Small intestine (tissue), 7 donors: ENCODE results near the gene INTS13. TPM values are rescaled to one million over a fixed set of nuclear protein-coding genes. Genes with fewer than 3 reads are reported as not detected.
A peak's percentile ranks its signal among the peaks of the same experiment; 100 is the strongest.

Source experiments
- DNase-seq, 2 donors: peaks; one replicate each; pipeline versions ENCODE4 v3.0.0 to v3.0.0-alpha.2; 2013
- FAIRE-seq: peaks from 2 replicates; lab custom pipeline; 2012; peaks lifted over from hg19 to GRCh38; lab: Jason Lieb, UNC
- H3K27ac ChIP-seq, 3 donors: one replicate each; pipeline ENCODE4 v1.5.1; 2013; ENCODE audit warnings: low read length in 2 of 3, mild to moderate bottlenecking in 2 of 3, control low read depth in 1 of 3, inconsistent platforms in 1 of 3, low read depth in 1 of 3, moderate library complexity in 1 of 3
- H3K27me3 ChIP-seq, 3 donors: one replicate each; pipeline ENCODE4 v1.6.1; 2013; ENCODE audit warnings: low read length in 3 of 3, inconsistent platforms in 1 of 3; ENCODE audit not compliant: control insufficient read depth in 3 of 3, insufficient read depth in 3 of 3
- H3K36me3 ChIP-seq, 3 donors: one replicate each; pipeline ENCODE4 v1.6.1; 2013; ENCODE audit warnings: low read length in 3 of 3, inconsistent platforms in 1 of 3, low read depth in 1 of 3, mild to moderate bottlenecking in 1 of 3, moderate library complexity in 1 of 3; ENCODE audit not compliant: control insufficient read depth in 3 of 3, insufficient read depth in 2 of 3
- H3K4me1 ChIP-seq, 3 donors: one replicate each; pipeline ENCODE4 v1.6.1; 2013; ENCODE audit warnings: low read length in 2 of 3, inconsistent platforms in 1 of 3, low read depth in 1 of 3, mild to moderate bottlenecking in 1 of 3, moderate library complexity in 1 of 3; ENCODE audit not compliant: control insufficient read depth in 3 of 3, insufficient read depth in 2 of 3
- H3K4me3 ChIP-seq, 3 donors: one replicate each; pipeline ENCODE4 v1.5.1; 2013; ENCODE audit warnings: low read length in 3 of 3, control low read depth in 1 of 3, inconsistent platforms in 1 of 3, low read depth in 1 of 3, mild to moderate bottlenecking in 1 of 3, moderate library complexity in 1 of 3
- H3K9me3 ChIP-seq, 2 donors: one replicate each; pipeline ENCODE4 v1.6.1; 2013; ENCODE audit warnings: low read depth in 1 of 2, low read length in 1 of 2; ENCODE audit not compliant: control insufficient read depth in 2 of 2, insufficient read depth in 1 of 2
- WGBS, 3 donors: extraction: QIAGEN DNeasy Blood & Tissue Kit; methylation state at CpG; one replicate each; pipeline ENCODE4 v1.1.7; 2013; 5-methylcytosine and 5-hydroxymethylcytosine counted together
- polyA plus RNA-seq, 4 donors: library from polyadenylated mRNA; stranded (reverse) in 3 of 4; unstranded in 1 of 4; fragments of 200-250 nt in 3 of 4; fragments of 120-200 nt in 1 of 4; gene quantifications; one replicate each; pipeline versions ENCODE4 v1.2.1 to v1.2.3, GENCODE V29; 2013
- donor health status: healthy with polysubstance abuse.
- donor health status: control.
- donor health status: control.
- donor health status: Bipolar disorder and iron deficiency.
- donor health status: healthy.

Gene INTS13
- polyA plus RNA-seq, 4 donors, result 14.6 to 19.4 (median 17.9) TPM

- Histone ChIP-seq H3K4me1 (peaks cover 0 to 4% (median 2%) of the 10 kb centered on the region in 3 donors), H3K9me3 (peaks cover 0 to 1% of the 10 kb centered on the region in 2 donors), H3K36me3 (no peaks in the 10 kb centered on the region), H3K27ac (no peak overlapping the region), H3K27me3 (no peaks in the 10 kb centered on the region), H3K4me3 (no peak overlapping the region)
- FAIRE-seq, result no peak
- no peak for DNase-seq
- 36 to 74% (median 39%) methylated on average over 1 of the region's 1 CpG for WGBS, 3 donors
These were observed 65.2 kb downstream of the INTS13 start for GRCh38 chr12:26872625-26873024.

- WGBS, 3 donors, result 59 to 77% (median 67%) methylated on average over 2 of the region's 2 CpGs
- no peak overlapping the region for H3K4me3 ChIP-seq
- no peaks in the 10 kb centered on the region for H3K27me3 ChIP-seq
- DNase-seq (no peak), FAIRE-seq (no peak)
- H3K4me1 ChIP-seq, result peaks cover 0 to 4% (median 2%) of the 10 kb centered on the region in 3 donors
- no peak overlapping the region for H3K27ac ChIP-seq
- no peaks in the 10 kb centered on the region for H3K36me3 ChIP-seq
- no peaks in the 10 kb centered on the region for H3K9me3 ChIP-seq
These were observed 65.8 kb downstream of the INTS13 start for GRCh38 chr12:26871985-26872384.

GRCh38 chr12:26870491-26871419 is 67.0 kb downstream of the INTS13 start:
- DNase-seq, result peak; percentile 32 to 46
- 14 to 30% (median 23%) methylated on average over 11 of the region's 11 CpGs for WGBS, 3 donors
- Histone ChIP-seq H3K36me3 (no peaks in the 10 kb centered on the region), H3K27ac (peak overlapping the region in 1 of 3 donors; percentile 42), H3K27me3 (no peaks in the 10 kb centered on the region), H3K4me3 (no peak overlapping the region), H3K4me1 (peaks cover 0 to 4% (median 2%) of the 10 kb centered on the region in 3 donors), H3K9me3 (no peaks in the 10 kb centered on the region)
- FAIRE-seq, result no peak

- Histone ChIP-seq H3K27me3 (no peaks in the 10 kb centered on the region), H3K36me3 (no peaks in the 10 kb centered on the region), H3K4me1 (peaks cover 0 to 4% (median 2%) of the 10 kb centered on the region in 3 donors), H3K4me3 (no peak overlapping the region), H3K27ac (no peak overlapping the region), H3K9me3 (no peaks in the 10 kb centered on the region)
- DNase-seq, result no peak
- WGBS, 3 donors, result 74 to 76% (median 75%) methylated on average over 6 of the region's 6 CpGs
- FAIRE-seq, result no peak
These were observed 67.8 kb downstream of the INTS13 start for GRCh38 chr12:26869908-26870459.

GRCh38 chr12:26869104-26869494 is 68.7 kb downstream of the INTS13 start:
- Histone ChIP-seq H3K27me3 (no peaks in the 10 kb centered on the region), H3K27ac (no peak overlapping the region), H3K9me3 (no peaks in the 10 kb centered on the region), H3K36me3 (no peaks in the 10 kb centered on the region), H3K4me1 (peaks cover 0 to 4% (median 2%) of the 10 kb centered on the region in 3 donors), H3K4me3 (no peak overlapping the region)
- WGBS, 3 donors, result 95 to 96% (median 95%) methylated on average over 6 of the region's 6 CpGs
- DNase-seq, result no peak
- no peak for FAIRE-seq

- Histone ChIP-seq H3K9me3 (no peaks in the 10 kb centered on the region), H3K27me3 (no peaks in the 10 kb centered on the region), H3K4me1 (peaks cover 0 to 4% (median 2%) of the 10 kb centered on the region in 3 donors), H3K36me3 (no peaks in the 10 kb centered on the region), H3K27ac (no peak overlapping the region), H3K4me3 (no peak overlapping the region)
- FAIRE-seq, result no peak
- no peak for DNase-seq
- WGBS, 3 donors, result 80 to 87% (median 86%) methylated on average over 3 of the region's 3 CpGs
These were observed 69.2 kb downstream of the INTS13 start for GRCh38 chr12:26868447-26869103.

GRCh38 chr12:26867080-26867479 is 70.7 kb downstream of the INTS13 start:
- DNase-seq (no peak), FAIRE-seq (no peak)
- no peaks in the 10 kb centered on the region for H3K27me3 ChIP-seq
- no peak overlapping the region for H3K27ac ChIP-seq
- peaks cover 0 to 4% (median 2%) of the 10 kb centered on the region in 3 donors for H3K4me1 ChIP-seq
- 70 to 91% (median 74%) methylated on average over 2 of the region's 2 CpGs for WGBS, 3 donors
- H3K36me3 ChIP-seq, result no peaks in the 10 kb centered on the region
- H3K4me3 ChIP-seq, result no peak overlapping the region
- no peaks in the 10 kb centered on the region for H3K9me3 ChIP-seq

- Histone ChIP-seq H3K27ac (no peak overlapping the region), H3K36me3 (no peaks in the 10 kb centered on the region), H3K4me1 (no peaks in the 10 kb centered on the region), H3K9me3 (no peaks in the 10 kb centered on the region), H3K4me3 (no peak overlapping the region), H3K27me3 (no peaks in the 10 kb centered on the region)
- 53 to 61% (median 61%) methylated on average over 4 of the region's 4 CpGs for whole genome bisulfite sequencing, 3 donors
- DNase-seq (no peak), FAIRE-seq (no peak)
These were observed 74.3 kb downstream of the INTS13 start for GRCh38 chr12:26863515-26863914.
